GM06990 (cell line): ENCODE measurements around the gene GGA1.

Experiments used
- DNase-seq: peaks from one replicate; pipeline ENCODE4 v3.0.0-alpha.2; 2011; ENCODE audit not compliant: insufficient read length; ENCODE audit errors: extremely low read depth
- H3K27me3 ChIP-seq: replicated peaks from 2 replicates; pipeline ENCODE4 v1.6.0; 2011; ENCODE audit warnings: low read length; ENCODE audit not compliant: control insufficient read depth, insufficient read depth
- H3K36me3 ChIP-seq: 2 replicates; pipeline ENCODE4 v1.5.1; 2011; ENCODE audit warnings: low read length; ENCODE audit not compliant: control insufficient read depth, insufficient read depth
- H3K4me3 ChIP-seq: replicated peaks from 2 replicates; pipeline ENCODE4 v1.5.1; 2011; ENCODE audit warnings: low read depth, mild to moderate bottlenecking, control low read depth, low read length
- TF ChIP-seq, protein P1 (sequence below): IDR thresholded peaks from 2 replicates; pipeline ENCODE4 v1.5.1; 2011; ENCODE audit warnings: low read length, control low read depth, mild to moderate bottlenecking, inconsistent platforms; ENCODE audit not compliant: insufficient read depth, poor library complexity, severe bottlenecking

The GGA1 gene

DNA sequence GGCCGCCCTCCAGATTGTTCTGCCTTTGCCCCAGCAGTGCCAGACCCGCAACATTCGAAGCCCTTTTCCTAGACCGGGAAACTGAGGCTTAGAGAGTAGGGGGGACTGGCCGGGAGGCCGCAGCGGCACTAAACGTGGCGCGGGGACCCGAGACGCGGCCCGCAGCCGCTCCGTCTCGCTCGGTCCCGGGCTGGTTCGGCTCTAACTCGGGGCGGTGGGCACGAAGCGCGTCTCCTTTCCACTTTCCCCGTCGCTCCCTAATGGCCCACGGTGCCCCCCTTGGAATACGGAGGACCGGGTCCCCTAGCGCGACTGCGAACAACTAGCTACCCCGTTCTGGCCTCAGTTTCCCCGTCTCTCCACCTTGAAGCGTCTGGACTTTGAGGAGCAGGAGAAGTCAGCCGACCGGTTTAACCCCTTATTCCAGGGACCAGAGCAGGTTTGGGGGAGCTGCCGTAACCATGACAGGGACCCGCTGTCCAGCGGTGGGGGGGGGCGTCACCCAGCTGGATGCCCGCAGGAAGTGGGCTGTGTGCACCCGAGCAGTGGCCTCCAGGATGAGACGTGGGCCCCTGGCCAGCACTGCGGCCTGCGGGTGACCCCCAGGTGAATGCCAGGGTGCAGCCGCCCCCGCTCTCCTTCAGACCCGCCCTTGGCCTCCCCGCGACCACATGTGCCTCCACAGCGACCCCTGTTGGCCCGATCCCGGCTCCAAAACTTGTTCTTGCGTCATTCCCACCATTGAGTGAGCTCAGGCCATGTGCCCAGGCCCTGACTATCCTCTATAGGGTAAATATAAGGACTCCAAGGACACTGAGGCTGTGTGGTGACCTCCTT lies 47.2 kb upstream of the GGA1 start:
- TF ChIP-seq, protein P1, sequence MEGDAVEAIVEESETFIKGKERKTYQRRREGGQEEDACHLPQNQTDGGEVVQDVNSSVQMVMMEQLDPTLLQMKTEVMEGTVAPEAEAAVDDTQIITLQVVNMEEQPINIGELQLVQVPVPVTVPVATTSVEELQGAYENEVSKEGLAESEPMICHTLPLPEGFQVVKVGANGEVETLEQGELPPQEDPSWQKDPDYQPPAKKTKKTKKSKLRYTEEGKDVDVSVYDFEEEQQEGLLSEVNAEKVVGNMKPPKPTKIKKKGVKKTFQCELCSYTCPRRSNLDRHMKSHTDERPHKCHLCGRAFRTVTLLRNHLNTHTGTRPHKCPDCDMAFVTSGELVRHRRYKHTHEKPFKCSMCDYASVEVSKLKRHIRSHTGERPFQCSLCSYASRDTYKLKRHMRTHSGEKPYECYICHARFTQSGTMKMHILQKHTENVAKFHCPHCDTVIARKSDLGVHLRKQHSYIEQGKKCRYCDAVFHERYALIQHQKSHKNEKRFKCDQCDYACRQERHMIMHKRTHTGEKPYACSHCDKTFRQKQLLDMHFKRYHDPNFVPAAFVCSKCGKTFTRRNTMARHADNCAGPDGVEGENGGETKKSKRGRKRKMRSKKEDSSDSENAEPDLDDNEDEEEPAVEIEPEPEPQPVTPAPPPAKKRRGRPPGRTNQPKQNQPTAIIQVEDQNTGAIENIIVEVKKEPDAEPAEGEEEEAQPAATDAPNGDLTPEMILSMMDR: peak; percentile 76
- Histone ChIP-seq H3K27me3 (peaks cover 3% of the 10 kb centered on the region), H3K36me3 (no peaks in the 10 kb centered on the region), H3K4me3 (no peak overlapping the region)
- DNase-seq: peak; percentile 69

DNA sequence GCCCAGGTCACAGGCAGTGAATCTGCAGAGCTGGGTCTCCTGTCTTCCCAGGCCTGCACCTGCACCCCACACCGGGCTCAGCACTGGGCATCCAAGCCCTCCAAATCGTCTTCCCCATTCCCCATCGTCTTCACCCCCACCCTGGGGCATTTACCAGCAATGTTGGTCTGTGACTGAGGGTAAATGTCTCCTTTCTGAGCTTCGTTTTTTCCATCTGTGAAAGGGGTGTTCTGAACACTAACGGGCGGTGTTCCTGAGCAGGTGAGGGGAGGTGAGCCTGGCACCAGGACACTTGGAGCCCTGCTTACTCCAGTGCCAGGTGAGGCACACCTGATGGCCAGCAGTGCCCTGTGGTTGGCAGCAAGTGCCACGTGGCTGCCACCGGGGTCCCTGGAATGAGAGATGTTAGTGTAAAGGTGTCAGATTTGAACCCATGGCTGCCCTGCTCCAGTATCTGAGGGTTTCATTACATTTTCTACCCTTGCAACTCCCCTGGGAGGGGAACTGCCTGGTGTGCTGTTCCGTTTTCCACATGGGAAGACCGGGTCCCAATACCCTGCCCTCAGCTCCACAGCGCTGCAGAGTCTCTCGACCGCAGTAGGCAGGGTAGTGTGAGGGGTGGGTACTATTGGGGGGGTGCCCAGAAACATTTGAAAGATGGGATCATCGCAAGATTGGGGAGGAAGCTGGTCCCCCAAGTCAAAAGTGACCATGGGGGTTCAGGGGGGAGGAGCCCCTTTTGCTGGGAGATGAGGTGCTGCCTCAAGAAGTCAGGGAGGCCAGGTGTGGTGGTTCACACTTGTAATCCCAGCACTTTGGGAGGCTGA lies 46.4 kb upstream of the GGA1 start:
- H3K27me3 ChIP-seq: peaks cover 1% of the 10 kb centered on the region
- H3K4me3 ChIP-seq: no peak overlapping the region
- DNase-seq: no peak
- TF ChIP-seq, protein P1: no peak
- H3K36me3 ChIP-seq: no peaks in the 10 kb centered on the region

DNA sequence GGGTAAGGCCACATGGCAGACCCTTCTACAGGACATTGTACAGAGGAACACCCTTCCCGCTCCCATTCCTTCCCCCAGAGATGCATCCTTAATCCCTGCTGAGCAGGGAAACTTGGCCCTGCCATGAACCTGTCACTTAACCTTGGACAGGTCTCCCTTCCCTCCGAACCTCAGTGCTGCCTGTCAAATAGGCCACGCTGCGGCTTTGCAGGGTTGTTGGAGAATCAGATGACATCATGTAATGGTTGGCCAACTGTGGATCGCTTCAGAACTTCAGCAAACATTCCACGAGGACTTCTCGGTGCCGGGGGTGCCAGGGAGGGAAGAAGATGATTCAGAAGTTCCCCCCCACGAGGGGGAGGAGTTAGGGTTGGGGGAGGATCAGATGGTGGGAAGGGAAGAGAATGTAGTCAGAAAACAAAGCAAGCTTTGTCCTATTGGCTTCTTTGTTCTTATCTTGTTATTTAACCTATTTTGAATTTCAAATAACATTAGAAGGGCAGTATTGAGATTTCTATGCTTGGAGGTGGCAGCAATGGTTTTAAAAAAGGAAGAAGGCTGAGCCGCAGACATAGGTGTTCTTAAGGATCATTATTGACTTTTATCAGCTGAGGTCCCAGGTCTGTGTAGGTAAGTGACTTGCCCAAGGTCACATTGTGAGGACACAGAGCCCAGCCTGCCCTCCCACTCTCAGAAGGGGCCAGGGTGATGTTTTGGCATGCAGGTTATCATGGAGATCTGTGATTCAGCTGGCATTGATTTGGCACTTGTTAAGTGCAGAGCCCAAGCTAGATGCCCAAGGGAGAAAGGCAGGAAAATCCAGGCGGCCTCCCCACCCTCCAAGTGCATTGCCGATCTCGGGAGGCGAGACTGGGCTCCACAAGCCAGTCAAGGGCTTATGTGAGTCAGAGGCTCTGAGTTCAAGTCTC lies 45.2 kb upstream of the GGA1 start:
- Histone ChIP-seq H3K36me3 (no peaks in the 10 kb centered on the region), H3K4me3 (no peak overlapping the region), H3K27me3 (peaks cover 1% of the 10 kb centered on the region; the same call in 1 of the 2 replicates)
- TF ChIP-seq, protein P1: no peak
- no peak for DNase-seq

DNA sequence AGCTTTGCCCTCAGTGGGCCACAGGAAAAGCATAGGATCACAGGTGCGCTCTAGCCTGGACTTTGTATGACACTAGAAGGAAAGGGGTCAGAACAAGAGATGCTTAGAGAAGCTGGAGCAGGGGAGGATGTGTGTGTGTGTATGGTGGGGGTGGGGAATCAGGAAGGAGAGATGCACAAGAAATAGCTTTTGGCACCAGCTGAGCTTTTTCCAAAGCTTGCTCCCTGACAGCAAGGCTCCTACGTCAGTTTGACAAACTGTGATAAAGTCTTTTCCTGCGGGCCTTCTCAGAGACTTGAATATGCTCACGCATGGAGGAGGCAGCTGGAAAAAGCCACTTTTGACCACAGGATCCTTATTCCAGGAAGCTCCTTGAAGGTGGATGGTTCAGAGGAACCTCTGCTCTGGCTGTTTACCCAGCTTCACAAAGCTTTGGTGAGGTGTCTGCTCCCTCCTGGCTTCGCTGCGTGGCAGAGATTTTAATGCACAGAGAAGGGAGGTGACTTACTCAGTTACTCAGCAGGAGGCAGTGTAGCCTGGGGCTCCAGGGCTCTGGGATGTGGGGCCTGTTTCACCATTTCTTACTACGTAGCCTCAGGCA lies 44.4 kb upstream of the GGA1 start:
- no peak for DNase-seq
- Histone ChIP-seq H3K27me3 (peaks cover 1% of the 10 kb centered on the region; the same call in 1 of the 2 replicates), H3K36me3 (no peaks in the 10 kb centered on the region), H3K4me3 (no peak overlapping the region)
- TF ChIP-seq, protein P1: no peak

DNA sequence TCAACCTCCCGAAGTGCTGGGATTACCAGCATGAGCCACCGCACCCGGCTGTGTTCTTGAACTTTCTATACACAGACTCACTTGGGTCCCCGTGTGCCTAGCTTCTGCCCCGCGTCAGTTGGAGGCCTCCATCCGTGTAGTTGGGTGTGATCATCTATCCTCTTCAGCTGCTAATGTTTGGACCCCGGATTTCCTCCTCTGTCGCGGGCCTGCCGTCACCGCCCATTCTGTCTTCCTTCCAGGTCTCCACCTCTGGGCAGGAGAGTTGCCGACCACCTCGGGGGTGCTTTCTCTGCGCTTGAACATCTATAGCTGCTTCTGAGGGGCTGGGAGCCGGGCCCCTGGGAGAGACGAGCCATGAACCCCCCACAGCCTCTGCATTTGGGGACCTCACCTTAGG lies 42.8 kb upstream of the GGA1 start:
- H3K36me3 ChIP-seq: no peaks in the 10 kb centered on the region
- TF ChIP-seq, protein P1: no peak
- H3K27me3 ChIP-seq: peaks cover 1% of the 10 kb centered on the region
- no peak for DNase-seq
- H3K4me3 ChIP-seq: no peak overlapping the region
